C4-2B (cell line): ENCODE measurements around the gene TOX2.

Experiments
- CTCF ChIP-seq: fragments of 450-650 bp; conservative IDR thresholded peaks from 2 replicates; pipeline ENCODE4 v1.5.1; 2017; ENCODE audit warnings: mild to moderate bottlenecking
- ZFX ChIP-seq: fragments of 450-650 bp; IDR thresholded peaks from 2 replicates; pipeline ENCODE4 v1.6.1; 2017

- TF ChIP-seq CTCF (no peak), ZFX (no peak)
Observed at GRCh38 chr20:43975096-43975768, 60.6 kb downstream of the TOX2 start.
